GM23338 (cell line): ENCODE data around the gene TMEM63C. TPM values are rescaled to one million over a fixed set of nuclear protein-coding genes. Genes with fewer than 3 reads are reported as not detected.

Experiments used
- ATAC-seq: fragments of 200-7000 bp; cut with Tn5 transposase; 3 replicates; pipeline ENCODE4 v1.9.1; 2020
- DNase-seq: peaks from one replicate; pipeline ENCODE4 v3.0.0-alpha.2; 2015; ENCODE audit warnings: low spot score
- H2AFZ ChIP-seq: fragments of 200-600 bp; sonication (generic); 2 replicates; pipeline ENCODE4 v1.8.0; 2016; ENCODE audit warnings: antibody characterized with exemption, mild to moderate bottlenecking, moderate library complexity
- H3F3A ChIP-seq: fragments of 200-600 bp; sonication (generic); replicated peaks from 2 replicates; pipeline ENCODE4 v1.8.0; 2017; ENCODE audit warnings: antibody characterized with exemption, mixed run types, low read depth
- H3K27ac ChIP-seq: fragments of 200-600 bp; sonication (generic); 2 replicates; pipeline ENCODE4 v1.6.1; 2016; ENCODE audit warnings: low read depth
- H3K27me3 ChIP-seq: fragments of 200-600 bp; sonication (generic); 2 replicates; pipeline ENCODE4 v1.8.0; 2016; ENCODE audit warnings: mild to moderate bottlenecking, mixed run types, moderate library complexity; ENCODE audit not compliant: insufficient read depth
- H3K36me3 ChIP-seq: fragments of 200-600 bp; sonication (generic); 2 replicates; pipeline ENCODE4 v1.8.0; 2016; ENCODE audit warnings: mild to moderate bottlenecking; ENCODE audit not compliant: insufficient read depth
- H3K4me1 ChIP-seq: fragments of 200-600 bp; sonication (generic); 2 replicates; pipeline ENCODE4 v1.8.0; 2016; ENCODE audit warnings: mild to moderate bottlenecking, moderate library complexity; ENCODE audit not compliant: insufficient read depth
- H3K4me2 ChIP-seq: fragments of 200-600 bp; sonication (generic); 2 replicates; pipeline ENCODE4 v1.7.1; 2017; ENCODE audit warnings: mixed run types
- H3K4me3 ChIP-seq: fragments of 200-600 bp; sonication (generic); 2 replicates; pipeline ENCODE4 v1.6.1; 2016; ENCODE audit warnings: mixed run types
- H3K79me2 ChIP-seq: fragments of 200-600 bp; sonication (generic); replicated peaks from 2 replicates; pipeline ENCODE4 v1.8.0; 2017; ENCODE audit warnings: mild to moderate bottlenecking; ENCODE audit not compliant: insufficient read depth
- H3K9me2 ChIP-seq: fragments of 200-600 bp; sonication (generic); 2 replicates; pipeline ENCODE4 v1.8.0; 2017; ENCODE audit not compliant: insufficient read depth
- H4K20me1 ChIP-seq: fragments of 200-600 bp; sonication (generic); replicated peaks from 2 replicates; pipeline ENCODE4 v1.8.0; 2017; ENCODE audit warnings: mild to moderate bottlenecking; ENCODE audit not compliant: insufficient read depth
- H3K27ac Mint-ChIP-seq: 2 replicates; pipeline ENCODE4 v1.8.0; 2020; ENCODE audit warnings: inconsistent platforms, mild to moderate bottlenecking, moderate library complexity, mixed read lengths
- H3K27me3 Mint-ChIP-seq: 3 replicates; pipeline ENCODE4 v1.8.0; 2022; ENCODE audit warnings: low read depth, mild to moderate bottlenecking, moderate library complexity, mixed read lengths, inconsistent platforms; ENCODE audit not compliant: insufficient read depth, poor library complexity
- H3K36me3 Mint-ChIP-seq: 3 replicates; pipeline ENCODE4 v1.8.0; 2021; ENCODE audit warnings: low read depth, mild to moderate bottlenecking, inconsistent platforms, moderate library complexity, mixed read lengths
- H3K4me1 Mint-ChIP-seq: 3 replicates; pipeline ENCODE4 v1.8.0; 2020; ENCODE audit warnings: mild to moderate bottlenecking, inconsistent platforms, mixed read lengths
- H3K4me3 Mint-ChIP-seq: 3 replicates; pipeline ENCODE4 v1.8.0; 2021; ENCODE audit warnings: moderate library complexity, mild to moderate bottlenecking, inconsistent platforms, mixed read lengths
- H3K9me3 Mint-ChIP-seq: 3 replicates; pipeline ENCODE4 v1.8.0; 2020; ENCODE audit warnings: moderate library complexity, mild to moderate bottlenecking, inconsistent platforms, mixed read lengths
- CREB1 ChIP-seq: fragments of 250-450 bp; sonication (Bioruptor Pico); IDR thresholded peaks from 2 replicates; pipeline ENCODE4 v1.5.0; 2020; ENCODE audit warnings: low read depth, mild to moderate bottlenecking, moderate library complexity
- ETS1 ChIP-seq: IDR thresholded peaks from 2 replicates; pipeline ENCODE4 v1.6.1; 2016; ENCODE audit warnings: antibody characterized with exemption
- EZH2 ChIP-seq: fragments of 200-600 bp; sonication (generic); IDR thresholded peaks from one replicate; pipeline ENCODE4 v1.8.0; 2017; ENCODE audit warnings: antibody characterized with exemption, mild to moderate bottlenecking, low read depth; ENCODE audit not compliant: unreplicated experiment
- ZNF331 ChIP-seq: fragments of 250-450 bp; sonication (Bioruptor Pico); IDR thresholded peaks from 2 replicates; pipeline ENCODE4 v1.5.0; 2020; ENCODE audit warnings: low read depth, mild to moderate bottlenecking, moderate library complexity
- polyA plus RNA-seq: library from polyadenylated mRNA; unstranded; fragments of >200 nt; fragmentation: Nextera tagmentation; extraction: Ambion mirVana; gene quantifications from 2 replicates; pipeline ENCODE4 v1.2.1, GENCODE V29; 2016
- total RNA-seq: library from RNA; depleted of rRNA; stranded (reverse); fragments of >200 nt; shearing (Covaris generic); gene quantifications from 2 replicates; pipeline ENCODE4 v1.2.3, GENCODE V29; 2014
- TF ChIP-seq, protein P1 (sequence below): fragments of 250-450 bp; sonication (Bioruptor Pico); IDR thresholded peaks from 2 replicates; pipeline ENCODE4 v1.5.0; 2020; ENCODE audit warnings: mild to moderate bottlenecking, moderate library complexity
- TF ChIP-seq, protein P2 (sequence below), 2 experiments: fragments of 200-600 bp in 1 of 2; sonication (generic) in 1 of 2; conservative IDR thresholded peaks; 2 replicates each; pipeline versions ENCODE4 v1.5.1 to v1.6.1; 2016 to 2017; ENCODE audit warnings: antibody characterized with exemption in 2 of 2, low read depth in 2 of 2, mild to moderate bottlenecking in 2 of 2, moderate library complexity in 1 of 2

The TMEM63C gene
- total and polyA plus RNA-seq, 2 experiments from 2014 or later, result 2.1 to 6.3 TPM

DNA sequence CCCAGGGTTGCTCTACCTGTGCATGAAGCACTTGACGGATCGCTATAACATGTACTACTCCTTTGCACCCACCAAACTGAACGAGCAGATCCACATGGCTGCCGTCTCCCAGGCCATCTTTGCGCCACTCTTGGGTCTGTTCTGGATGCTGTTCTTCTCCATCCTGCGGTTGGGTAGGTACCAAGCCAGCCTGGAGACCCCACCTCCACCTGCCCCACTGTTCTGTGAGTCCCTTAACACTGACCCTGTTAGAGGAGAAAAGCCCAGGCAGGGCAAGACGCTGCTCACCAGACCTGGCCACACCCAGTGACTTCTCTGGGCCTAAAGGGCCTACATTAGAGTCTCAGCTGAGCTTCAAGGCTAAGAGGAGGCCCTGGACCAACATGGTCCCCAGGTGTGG lies 67.7 kb downstream of the TMEM63C start (continued):
- TF ChIP-seq, protein P1, sequence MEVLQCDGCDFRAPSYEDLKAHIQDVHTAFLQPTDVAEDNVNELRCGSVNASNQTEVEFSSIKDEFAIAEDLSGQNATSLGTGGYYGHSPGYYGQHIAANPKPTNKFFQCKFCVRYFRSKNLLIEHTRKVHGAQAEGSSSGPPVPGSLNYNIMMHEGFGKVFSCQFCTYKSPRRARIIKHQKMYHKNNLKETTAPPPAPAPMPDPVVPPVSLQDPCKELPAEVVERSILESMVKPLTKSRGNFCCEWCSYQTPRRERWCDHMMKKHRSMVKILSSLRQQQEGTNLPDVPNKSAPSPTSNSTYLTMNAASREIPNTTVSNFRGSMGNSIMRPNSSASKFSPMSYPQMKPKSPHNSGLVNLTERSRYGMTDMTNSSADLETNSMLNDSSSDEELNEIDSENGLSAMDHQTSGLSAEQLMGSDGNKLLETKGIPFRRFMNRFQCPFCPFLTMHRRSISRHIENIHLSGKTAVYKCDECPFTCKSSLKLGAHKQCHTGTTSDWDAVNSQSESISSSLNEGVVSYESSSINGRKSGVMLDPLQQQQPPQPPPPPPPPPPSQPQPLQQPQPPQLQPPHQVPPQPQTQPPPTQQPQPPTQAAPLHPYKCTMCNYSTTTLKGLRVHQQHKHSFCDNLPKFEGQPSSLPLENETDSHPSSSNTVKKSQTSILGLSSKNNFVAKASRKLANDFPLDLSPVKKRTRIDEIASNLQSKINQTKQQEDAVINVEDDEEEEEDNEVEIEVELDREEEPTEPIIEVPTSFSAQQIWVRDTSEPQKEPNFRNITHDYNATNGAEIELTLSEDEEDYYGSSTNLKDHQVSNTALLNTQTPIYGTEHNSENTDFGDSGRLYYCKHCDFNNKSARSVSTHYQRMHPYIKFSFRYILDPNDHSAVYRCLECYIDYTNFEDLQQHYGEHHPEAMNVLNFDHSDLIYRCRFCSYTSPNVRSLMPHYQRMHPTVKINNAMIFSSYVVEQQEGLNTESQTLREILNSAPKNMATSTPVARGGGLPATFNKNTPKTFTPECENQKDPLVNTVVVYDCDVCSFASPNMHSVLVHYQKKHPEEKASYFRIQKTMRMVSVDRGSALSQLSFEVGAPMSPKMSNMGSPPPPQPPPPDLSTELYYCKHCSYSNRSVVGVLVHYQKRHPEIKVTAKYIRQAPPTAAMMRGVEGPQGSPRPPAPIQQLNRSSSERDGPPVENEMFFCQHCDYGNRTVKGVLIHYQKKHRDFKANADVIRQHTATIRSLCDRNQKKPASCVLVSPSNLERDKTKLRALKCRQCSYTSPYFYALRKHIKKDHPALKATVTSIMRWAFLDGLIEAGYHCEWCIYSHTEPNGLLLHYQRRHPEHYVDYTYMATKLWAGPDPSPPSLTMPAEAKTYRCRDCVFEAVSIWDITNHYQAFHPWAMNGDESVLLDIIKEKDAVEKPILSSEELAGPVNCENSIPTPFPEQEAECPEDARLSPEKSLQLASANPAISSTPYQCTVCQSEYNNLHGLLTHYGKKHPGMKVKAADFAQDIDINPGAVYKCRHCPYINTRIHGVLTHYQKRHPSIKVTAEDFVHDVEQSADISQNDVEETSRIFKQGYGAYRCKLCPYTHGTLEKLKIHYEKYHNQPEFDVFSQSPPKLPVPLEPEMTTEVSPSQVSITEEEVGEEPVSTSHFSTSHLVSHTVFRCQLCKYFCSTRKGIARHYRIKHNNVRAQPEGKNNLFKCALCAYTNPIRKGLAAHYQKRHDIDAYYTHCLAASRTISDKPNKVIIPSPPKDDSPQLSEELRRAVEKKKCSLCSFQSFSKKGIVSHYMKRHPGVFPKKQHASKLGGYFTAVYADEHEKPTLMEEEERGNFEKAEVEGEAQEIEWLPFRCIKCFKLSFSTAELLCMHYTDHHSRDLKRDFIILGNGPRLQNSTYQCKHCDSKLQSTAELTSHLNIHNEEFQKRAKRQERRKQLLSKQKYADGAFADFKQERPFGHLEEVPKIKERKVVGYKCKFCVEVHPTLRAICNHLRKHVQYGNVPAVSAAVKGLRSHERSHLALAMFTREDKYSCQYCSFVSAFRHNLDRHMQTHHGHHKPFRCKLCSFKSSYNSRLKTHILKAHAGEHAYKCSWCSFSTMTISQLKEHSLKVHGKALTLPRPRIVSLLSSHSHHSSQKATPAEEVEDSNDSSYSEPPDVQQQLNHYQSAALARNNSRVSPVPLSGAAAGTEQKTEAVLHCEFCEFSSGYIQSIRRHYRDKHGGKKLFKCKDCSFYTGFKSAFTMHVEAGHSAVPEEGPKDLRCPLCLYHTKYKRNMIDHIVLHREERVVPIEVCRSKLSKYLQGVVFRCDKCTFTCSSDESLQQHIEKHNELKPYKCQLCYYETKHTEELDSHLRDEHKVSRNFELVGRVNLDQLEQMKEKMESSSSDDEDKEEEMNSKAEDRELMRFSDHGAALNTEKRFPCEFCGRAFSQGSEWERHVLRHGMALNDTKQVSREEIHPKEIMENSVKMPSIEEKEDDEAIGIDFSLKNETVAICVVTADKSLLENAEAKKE (CRISPR knock-in tag), result no peak
- TF ChIP-seq ZNF331 (CRISPR knock-in tag), result no peak

GRCh38 chr14:77250927-77251326 lies 69.3 kb downstream of the TMEM63C start:
- Histone ChIP-seq H3K79me2 (no peaks in the 10 kb centered on the region), H3K27me3 (no peaks in the 10 kb centered on the region), H3K4me2 (no peak overlapping the region), H3K36me3 (no peaks in the 10 kb centered on the region), H3F3A (no peaks in the 10 kb centered on the region), H2AFZ (no peak overlapping the region), H4K20me1 (no peaks in the 10 kb centered on the region; the same call in 1 of the 2 replicates), H3K27ac (no peak overlapping the region), H3K4me3 (no peak overlapping the region), H3K4me1 (no peaks in the 10 kb centered on the region), H3K9me2 (no peaks in the 10 kb centered on the region)
- DNase-seq (no peak), ATAC-seq (no peak)
- Mint-ChIP-seq H3K36me3 (no peaks in the 10 kb centered on the region), H3K9me3 (no peaks in the 10 kb centered on the region), H3K27ac (no peak overlapping the region), H3K4me3 (no peak overlapping the region), H3K4me1 (no peaks in the 10 kb centered on the region), H3K27me3 (peaks cover 10% of the 10 kb centered on the region)
- TF ChIP-seq, protein P2, sequence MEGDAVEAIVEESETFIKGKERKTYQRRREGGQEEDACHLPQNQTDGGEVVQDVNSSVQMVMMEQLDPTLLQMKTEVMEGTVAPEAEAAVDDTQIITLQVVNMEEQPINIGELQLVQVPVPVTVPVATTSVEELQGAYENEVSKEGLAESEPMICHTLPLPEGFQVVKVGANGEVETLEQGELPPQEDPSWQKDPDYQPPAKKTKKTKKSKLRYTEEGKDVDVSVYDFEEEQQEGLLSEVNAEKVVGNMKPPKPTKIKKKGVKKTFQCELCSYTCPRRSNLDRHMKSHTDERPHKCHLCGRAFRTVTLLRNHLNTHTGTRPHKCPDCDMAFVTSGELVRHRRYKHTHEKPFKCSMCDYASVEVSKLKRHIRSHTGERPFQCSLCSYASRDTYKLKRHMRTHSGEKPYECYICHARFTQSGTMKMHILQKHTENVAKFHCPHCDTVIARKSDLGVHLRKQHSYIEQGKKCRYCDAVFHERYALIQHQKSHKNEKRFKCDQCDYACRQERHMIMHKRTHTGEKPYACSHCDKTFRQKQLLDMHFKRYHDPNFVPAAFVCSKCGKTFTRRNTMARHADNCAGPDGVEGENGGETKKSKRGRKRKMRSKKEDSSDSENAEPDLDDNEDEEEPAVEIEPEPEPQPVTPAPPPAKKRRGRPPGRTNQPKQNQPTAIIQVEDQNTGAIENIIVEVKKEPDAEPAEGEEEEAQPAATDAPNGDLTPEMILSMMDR (conservative IDR thresholded peaks at IDR 0.05; ENCODE audit: low read depth in 2 of 2), result no peak
- TF ChIP-seq EZH2 (no peak), ETS1 (no peak), CREB1 (CRISPR knock-in tag) (no peak)
- TF ChIP-seq, protein P1 (CRISPR knock-in tag), result no peak
